Measurements from ENCODE around the gene GFOD1.
"Not testable (repeated sequence)": the region's sequence is repeated elsewhere in the genome, so short reads cannot be mapped to it uniquely, and the experiment has no call there.

GFOD1 gene

DNA sequence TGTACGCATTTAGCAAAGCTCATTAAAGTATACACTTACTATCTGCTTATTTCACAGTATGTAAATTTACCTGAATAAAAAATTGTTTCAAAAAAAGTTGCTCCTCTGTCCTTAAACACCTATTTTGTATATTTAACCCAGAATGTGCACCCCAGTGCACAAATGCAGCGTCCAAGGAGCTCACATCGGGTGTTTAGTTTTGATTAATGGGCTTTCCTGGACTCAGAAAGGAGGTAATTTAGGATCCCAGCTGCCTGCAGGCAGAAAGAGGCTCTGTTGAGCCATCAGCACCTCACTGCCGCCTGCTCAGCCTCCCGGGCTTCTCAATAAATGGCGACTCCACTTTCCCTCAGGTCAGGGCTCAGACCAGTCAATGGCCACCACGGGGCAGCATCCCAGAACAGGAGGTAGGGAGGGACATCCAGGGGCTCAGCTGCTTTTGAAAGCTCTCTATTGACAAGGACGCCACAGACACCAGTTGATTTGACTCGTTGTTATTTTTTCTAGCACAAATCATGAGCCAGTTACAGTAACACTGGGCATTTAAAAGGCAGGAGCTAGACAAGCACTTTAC, 88.9 kb downstream of the GFOD1 start:
- DNase-seq, result no peak

DNA sequence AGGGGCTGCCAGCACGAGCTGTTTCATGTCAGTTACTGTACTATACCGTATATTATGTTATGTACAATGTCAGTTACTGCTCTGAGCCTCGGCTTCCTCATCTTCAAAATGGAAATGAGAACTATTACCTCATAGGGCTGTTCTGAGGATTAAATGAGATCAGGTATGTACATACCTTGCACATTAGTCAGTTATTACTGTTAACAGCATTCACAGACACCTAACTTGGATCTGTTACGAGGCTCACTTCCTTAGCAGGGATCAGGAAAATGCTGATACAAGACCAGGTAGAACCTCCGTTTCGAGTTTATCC, 89.4 kb downstream of the GFOD1 start:
- no peak for DNase-seq

GRCh38 chr6:13397359-13398068, 89.9 kb downstream of the GFOD1 start:
- DNase-seq, result no peak

DNA sequence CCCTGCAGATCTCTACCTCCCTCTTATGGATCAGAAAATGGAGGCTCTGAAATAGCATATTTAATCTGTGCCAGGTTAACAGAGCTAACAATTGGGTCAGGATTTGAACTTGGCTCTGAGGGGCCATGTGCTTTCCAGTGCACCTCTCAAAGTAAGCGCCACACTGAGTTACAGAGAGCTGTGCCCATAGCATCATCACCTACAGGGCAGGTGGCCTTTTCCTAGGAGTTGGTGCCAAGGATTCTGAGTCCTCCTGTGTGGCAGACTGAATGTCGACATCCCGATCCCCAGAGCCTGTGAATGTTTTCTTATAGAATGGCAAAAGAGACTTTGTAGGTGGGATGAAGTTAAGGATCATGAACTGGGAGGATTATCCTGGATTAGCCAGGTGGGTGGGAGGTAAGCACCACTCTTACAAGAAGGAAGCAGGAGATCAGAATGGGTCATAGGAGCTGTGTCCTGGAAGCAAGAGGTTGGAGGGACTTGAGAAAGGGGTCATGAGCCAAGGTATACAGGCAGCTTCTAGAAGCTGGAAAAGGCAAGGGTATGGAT, 91.1 kb downstream of the GFOD1 start:
- no peak for DNase-seq

- DNase-seq, result peak; percentile 20
Measured at GRCh38 chr6:13395272-13396237, 91.8 kb downstream of the GFOD1 start.

GRCh38 chr6:13392462-13392861, 94.9 kb downstream of the GFOD1 start:
- DNase-seq, result no peak

GRCh38 chr6:13391537-13391936, 95.9 kb downstream of the GFOD1 start:
- no peak for DNase-seq

DNA sequence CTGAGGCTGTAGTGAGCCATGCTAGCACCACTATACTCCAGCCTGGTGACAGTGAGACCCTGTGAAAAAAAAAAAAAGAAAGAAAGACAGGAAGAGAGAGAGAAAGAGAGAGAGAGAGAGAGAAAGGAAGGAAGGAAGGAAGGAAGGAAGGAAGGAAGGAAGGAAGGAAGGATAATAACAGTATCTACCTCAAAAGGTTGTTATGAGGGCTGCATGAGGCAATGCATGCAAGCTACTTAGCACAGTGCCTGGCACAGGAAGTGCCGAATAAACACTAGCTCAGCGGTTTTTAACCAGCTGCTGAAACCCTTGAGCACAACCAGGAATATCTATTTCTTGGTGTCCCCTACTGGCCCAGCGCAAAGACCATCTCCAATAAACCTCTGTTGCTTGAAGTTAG, 96.7 kb downstream of the GFOD1 start:
- no peak for DNase-seq

- DNase-seq, result not testable (repeated sequence)
Measured at GRCh38 chr6:13389237-13389636, 98.2 kb downstream of the GFOD1 start.

DNA sequence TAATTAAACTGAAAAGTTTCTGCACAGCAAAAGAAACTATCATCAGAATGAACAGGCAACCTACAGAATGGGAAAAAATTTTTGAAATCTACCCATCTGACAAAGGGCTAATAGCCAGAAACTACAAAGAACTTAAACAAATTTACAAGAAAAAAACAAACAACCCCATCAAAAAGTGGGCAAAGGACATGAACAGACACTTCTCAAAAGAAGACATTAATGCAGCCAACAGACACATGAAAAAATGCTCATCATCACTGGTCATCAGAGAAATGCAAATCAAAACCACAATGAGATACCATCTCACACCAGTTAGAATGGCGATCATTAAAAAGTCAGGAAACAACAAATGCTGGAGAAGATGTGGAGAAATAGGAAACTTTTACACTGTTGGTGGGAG, 98.6 kb downstream of the GFOD1 start:
- not testable (repeated sequence) for DNase-seq

DNA sequence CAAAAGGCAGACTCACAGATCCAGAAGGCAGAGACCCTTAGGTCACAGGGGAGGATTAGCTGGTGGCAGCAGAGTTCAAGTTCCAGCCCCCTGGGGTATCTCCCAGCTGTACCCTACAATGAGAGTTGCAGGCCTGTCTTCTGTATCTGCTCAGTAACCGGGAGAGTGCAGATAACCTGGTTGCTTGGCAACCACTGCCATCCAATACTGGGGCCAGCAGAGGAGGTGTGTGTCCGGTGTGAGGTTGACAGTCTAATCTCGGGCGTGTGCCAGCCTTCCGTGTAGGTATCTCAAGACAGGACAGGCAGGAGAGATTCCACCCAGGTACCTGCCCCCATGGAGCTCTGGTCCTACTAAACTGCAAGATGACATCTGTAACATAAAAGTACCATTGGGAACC, 102.4 kb downstream of the GFOD1 start:
- no peak for DNase-seq

DNA sequence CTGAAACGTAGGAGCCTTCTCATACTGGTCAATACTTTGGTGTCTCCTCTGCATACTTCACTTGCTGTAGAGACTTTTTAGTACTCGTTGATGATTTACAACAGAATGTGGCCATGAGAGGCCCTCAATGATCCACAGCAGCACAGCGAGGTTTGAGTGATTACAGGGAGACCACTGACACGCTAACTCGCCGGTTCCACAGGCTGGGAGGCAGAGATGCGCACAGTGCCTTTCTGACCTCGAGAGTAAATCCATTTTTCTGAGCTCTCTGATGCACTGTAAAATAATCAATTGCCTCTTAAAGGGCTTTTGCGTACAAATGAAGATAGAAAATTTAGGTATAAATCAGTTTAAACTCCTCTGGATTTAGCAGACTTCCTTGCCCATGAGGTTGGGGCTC, 102.9 kb downstream of the GFOD1 start:
- no peak for DNase-seq

- DNase-seq, result peak; percentile 60
Measured at GRCh38 chr6:13383328-13384163, 103.9 kb downstream of the GFOD1 start.

- no peak for DNase-seq
Measured at GRCh38 chr6:13380761-13381160, 106.6 kb downstream of the GFOD1 start.

DNA sequence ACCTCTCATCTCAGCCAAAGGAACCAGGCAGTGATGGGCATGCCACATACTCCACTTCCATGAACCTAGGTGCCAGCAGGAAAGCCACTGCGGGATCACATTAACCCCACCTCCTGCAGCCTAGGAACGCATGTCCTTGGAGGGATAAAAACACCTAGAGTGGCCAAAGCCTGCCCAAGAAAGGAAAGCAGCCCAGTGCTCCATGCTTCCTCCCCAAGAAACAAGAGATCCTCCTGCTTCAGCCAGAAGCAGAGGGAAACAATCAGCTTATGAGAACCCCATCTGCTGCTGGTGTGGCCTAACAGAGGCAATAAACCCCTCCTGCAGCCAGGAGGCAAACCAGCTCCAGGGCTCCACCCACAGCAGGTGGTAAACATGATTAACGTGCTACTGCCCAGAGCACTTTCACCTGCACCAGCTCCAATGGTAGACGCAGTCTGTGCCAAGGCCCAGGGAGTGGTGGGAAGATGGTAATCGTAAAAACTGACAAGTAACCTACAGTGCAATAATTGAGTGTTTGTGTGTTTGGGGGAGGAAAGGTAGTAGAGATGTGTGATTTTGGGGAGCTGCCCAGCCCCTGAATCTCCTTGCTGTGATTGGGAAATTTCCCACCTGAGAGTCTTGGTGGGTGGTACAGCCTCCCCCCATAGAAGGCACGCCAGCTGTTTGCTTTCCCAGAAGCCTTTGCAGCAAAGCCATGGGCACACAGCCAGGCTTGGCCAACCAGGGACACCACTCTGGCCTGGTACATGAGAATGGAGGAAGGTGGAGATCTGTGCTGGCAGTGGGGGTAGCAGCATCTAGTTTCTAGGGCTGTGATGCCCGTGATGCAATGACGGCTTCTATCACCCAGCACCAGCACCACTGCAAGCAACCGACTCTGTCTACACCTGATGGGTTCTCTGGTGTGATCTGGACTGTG, 108.5 kb downstream of the GFOD1 start:
- DNase-seq, result peak; percentile 89

- DNase-seq, result no peak
Measured at GRCh38 chr6:13377054-13377758, 110.2 kb downstream of the GFOD1 start.

GRCh38 chr6:13375360-13375878, 112.0 kb downstream of the GFOD1 start:
- no peak for DNase-seq

DNA sequence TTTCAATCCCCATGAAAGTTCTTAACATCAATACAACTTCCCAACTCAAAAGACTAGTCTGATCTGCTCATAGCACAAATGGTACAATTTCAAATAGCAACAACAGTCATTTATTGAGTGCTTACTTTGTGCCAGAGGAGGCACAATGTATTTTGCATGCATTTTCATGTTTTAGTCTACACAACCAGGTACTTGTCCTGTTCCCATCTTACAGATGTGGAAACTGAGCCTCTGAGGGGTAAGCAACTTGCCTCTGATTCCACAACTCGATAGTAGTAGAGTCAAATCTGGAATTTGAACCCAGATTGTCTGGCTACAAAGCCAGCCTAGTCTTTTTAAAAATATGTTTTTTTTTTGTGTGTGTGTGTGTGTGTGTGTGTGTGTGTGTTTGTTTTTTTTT, 113.5 kb downstream of the GFOD1 start:
- no peak for DNase-seq

GRCh38 chr6:13373488-13373886, 113.9 kb downstream of the GFOD1 start:
- DNase-seq, result no peak

GRCh38 chr6:13372688-13373487, 114.5 kb downstream of the GFOD1 start:
- DNase-seq, result no peak

Measured in NCI-H1105 treated with DMSO at 0.1 percent for 48 hours (cell line).